ENCODE measurements around the gene PHC2. TPM values are rescaled to one million over a fixed set of nuclear protein-coding genes. Genes with fewer than 3 reads are reported as not detected.

The PHC2 gene
- total RNA-seq, 2 experiments from 2014 or later, result 34.0 to 35.0 TPM

- H2AFZ ChIP-seq (ENCODE audit: low read length), result no peak overlapping the region
- intact Hi-C loops (cut with micrococcal nuclease; ENCODE audit: unreplicated experiment), result no loop called here
- DNase-seq (ENCODE audit: low spot score), result no peak
- TF ChIP-seq, protein P1, sequence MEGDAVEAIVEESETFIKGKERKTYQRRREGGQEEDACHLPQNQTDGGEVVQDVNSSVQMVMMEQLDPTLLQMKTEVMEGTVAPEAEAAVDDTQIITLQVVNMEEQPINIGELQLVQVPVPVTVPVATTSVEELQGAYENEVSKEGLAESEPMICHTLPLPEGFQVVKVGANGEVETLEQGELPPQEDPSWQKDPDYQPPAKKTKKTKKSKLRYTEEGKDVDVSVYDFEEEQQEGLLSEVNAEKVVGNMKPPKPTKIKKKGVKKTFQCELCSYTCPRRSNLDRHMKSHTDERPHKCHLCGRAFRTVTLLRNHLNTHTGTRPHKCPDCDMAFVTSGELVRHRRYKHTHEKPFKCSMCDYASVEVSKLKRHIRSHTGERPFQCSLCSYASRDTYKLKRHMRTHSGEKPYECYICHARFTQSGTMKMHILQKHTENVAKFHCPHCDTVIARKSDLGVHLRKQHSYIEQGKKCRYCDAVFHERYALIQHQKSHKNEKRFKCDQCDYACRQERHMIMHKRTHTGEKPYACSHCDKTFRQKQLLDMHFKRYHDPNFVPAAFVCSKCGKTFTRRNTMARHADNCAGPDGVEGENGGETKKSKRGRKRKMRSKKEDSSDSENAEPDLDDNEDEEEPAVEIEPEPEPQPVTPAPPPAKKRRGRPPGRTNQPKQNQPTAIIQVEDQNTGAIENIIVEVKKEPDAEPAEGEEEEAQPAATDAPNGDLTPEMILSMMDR (conservative IDR thresholded peaks at IDR 0.05; ENCODE audit: low read length), result no peak
- TF ChIP-seq EZH2phosphoT487 (IDR thresholded peaks at IDR 0.05; ENCODE audit: borderline replicate concordance, low read depth, low read length), result no peak
- no peaks in the 10 kb centered on the region for H3K4me1 ChIP-seq (ENCODE audit: insufficient read depth, low read length, poor library complexity, severe bottlenecking)
- no peak overlapping the region for H3K27ac ChIP-seq (ENCODE audit: low read depth, low read length, poor library complexity, severe bottlenecking)
- no peaks in the 10 kb centered on the region for H3K9me2 ChIP-seq (ENCODE audit: insufficient read depth, low read length)
- 0 out of 2 replicates have a peak, but pooled peaks cover 4% of the 10 kb centered on the region for H3K9me3 ChIP-seq (ENCODE audit: low read length)
- no peaks in the 10 kb centered on the region for H3K79me2 ChIP-seq (ENCODE audit: insufficient read depth, low read depth, low read length)
- H4K20me1 ChIP-seq (ENCODE audit: insufficient read depth, low read length), result no peaks in the 10 kb centered on the region
- H3K36me3 ChIP-seq (ENCODE audit: insufficient read depth, low read length), result peaks cover 8% of the 10 kb centered on the region; the same call in 1 of the 2 replicates
- POLR2A ChIA-PET, result no interaction called here
- CTCF ChIA-PET (ENCODE audit: unreplicated experiment), result no interaction called here
- BruUV-seq (replicated peaks), result no TSS peak
- H3K4me3 ChIP-seq (ENCODE audit: low read depth, low read length, poor library complexity, severe bottlenecking), result no peak overlapping the region
- H3K4me2 ChIP-seq (ENCODE audit: low read length), result no peak overlapping the region
These were observed 129.5 kb downstream of the PHC2 start for GRCh38 chr1:33301273-33301984.

- no peak for DNase-seq (ENCODE audit: low spot score)
- 0 out of 2 replicates have a peak, but pooled peaks cover 4% of the 10 kb centered on the region for H3K9me3 ChIP-seq (ENCODE audit: low read length)
- CTCF ChIA-PET (ENCODE audit: unreplicated experiment), result no interaction called here
- no peaks in the 10 kb centered on the region for H4K20me1 ChIP-seq (ENCODE audit: insufficient read depth, low read length)
- H2AFZ ChIP-seq (ENCODE audit: low read length), result no peak overlapping the region
- POLR2A ChIA-PET, result no interaction called here
- H3K4me3 ChIP-seq (ENCODE audit: low read depth, low read length, poor library complexity, severe bottlenecking), result no peak overlapping the region
- H3K4me1 ChIP-seq (ENCODE audit: insufficient read depth, low read length, poor library complexity, severe bottlenecking), result no peaks in the 10 kb centered on the region
- no peaks in the 10 kb centered on the region for H3K79me2 ChIP-seq (ENCODE audit: insufficient read depth, low read depth, low read length)
- intact Hi-C loops (cut with micrococcal nuclease; ENCODE audit: unreplicated experiment), result no loop called here
- BruUV-seq (replicated peaks), result no TSS peak
- H3K27ac ChIP-seq (ENCODE audit: low read depth, low read length, poor library complexity, severe bottlenecking), result no peak overlapping the region
- H3K4me2 ChIP-seq (ENCODE audit: low read length), result no peak overlapping the region
- H3K36me3 ChIP-seq (ENCODE audit: insufficient read depth, low read length), result peaks cover 8% of the 10 kb centered on the region; the same call in 1 of the 2 replicates
- no peaks in the 10 kb centered on the region for H3K9me2 ChIP-seq (ENCODE audit: insufficient read depth, low read length)
- no peak for TF ChIP-seq EZH2phosphoT487 (IDR thresholded peaks at IDR 0.05; ENCODE audit: borderline replicate concordance, low read depth, low read length)
- TF ChIP-seq, protein P1 (conservative IDR thresholded peaks at IDR 0.05; ENCODE audit: low read length), result no peak
These were observed 130.2 kb downstream of the PHC2 start for GRCh38 chr1:33300673-33301072.

- Histone ChIP-seq H3K4me1 (ENCODE audit: insufficient read depth, low read length, poor library complexity, severe bottlenecking) (no peaks in the 10 kb centered on the region), H3K9me2 (ENCODE audit: insufficient read depth, low read length) (no peaks in the 10 kb centered on the region), H3K9me3 (ENCODE audit: low read length) (0 out of 2 replicates have a peak, but pooled peaks cover 4% of the 10 kb centered on the region), H2AFZ (ENCODE audit: low read length) (no peak overlapping the region), H3K36me3 (ENCODE audit: insufficient read depth, low read length) (peaks cover 8% of the 10 kb centered on the region; the same call in 1 of the 2 replicates), H4K20me1 (ENCODE audit: insufficient read depth, low read length) (no peaks in the 10 kb centered on the region), H3K4me3 (ENCODE audit: low read depth, low read length, poor library complexity, severe bottlenecking) (no peak overlapping the region), H3K4me2 (ENCODE audit: low read length) (no peak overlapping the region), H3K79me2 (ENCODE audit: insufficient read depth, low read depth, low read length) (no peaks in the 10 kb centered on the region), H3K27ac (ENCODE audit: low read depth, low read length, poor library complexity, severe bottlenecking) (no peak overlapping the region)
- POLR2A ChIA-PET, result no interaction called here
- TF ChIP-seq EZH2phosphoT487 (IDR thresholded peaks at IDR 0.05; ENCODE audit: borderline replicate concordance, low read depth, low read length), result no peak
- TF ChIP-seq, protein P1 (conservative IDR thresholded peaks at IDR 0.05; ENCODE audit: low read length), result no peak
- DNase-seq (ENCODE audit: low spot score), result no peak
- BruUV-seq (replicated peaks), result no TSS peak
- intact Hi-C loops (cut with micrococcal nuclease; ENCODE audit: unreplicated experiment), result loop anchor here (5.0 to 10.0 kb wide), 3 partner anchors 172 to 315 kb away; no protein-coding TSS in a partner anchor
- CTCF ChIA-PET (ENCODE audit: unreplicated experiment), result no interaction called here
These were observed 131.3 kb downstream of the PHC2 start for GRCh38 chr1:33299461-33300155.

Measured in OCI-LY7 (cell line).